ENCODE results near the gene OR6V1.

Gene OR6V1, protein sequence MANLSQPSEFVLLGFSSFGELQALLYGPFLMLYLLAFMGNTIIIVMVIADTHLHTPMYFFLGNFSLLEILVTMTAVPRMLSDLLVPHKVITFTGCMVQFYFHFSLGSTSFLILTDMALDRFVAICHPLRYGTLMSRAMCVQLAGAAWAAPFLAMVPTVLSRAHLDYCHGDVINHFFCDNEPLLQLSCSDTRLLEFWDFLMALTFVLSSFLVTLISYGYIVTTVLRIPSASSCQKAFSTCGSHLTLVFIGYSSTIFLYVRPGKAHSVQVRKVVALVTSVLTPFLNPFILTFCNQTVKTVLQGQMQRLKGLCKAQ

DNA sequence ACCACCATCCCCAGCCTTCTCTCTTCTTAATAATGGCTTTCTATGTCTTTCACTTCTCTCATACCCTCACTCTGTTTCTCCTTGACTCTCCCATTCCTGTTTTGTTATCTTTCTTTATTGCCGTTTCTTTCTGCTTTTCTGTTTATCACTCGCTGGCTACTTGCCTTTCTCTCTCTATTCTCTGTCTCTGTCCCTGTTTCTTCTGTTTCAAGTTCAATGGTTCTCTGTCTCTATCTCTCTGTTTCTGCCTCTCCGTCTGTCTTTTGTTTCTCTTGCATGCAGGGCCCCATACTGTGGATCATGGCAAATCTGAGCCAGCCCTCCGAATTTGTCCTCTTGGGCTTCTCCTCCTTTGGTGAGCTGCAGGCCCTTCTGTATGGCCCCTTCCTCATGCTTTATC, at the start of gene OR6V1:
Gene OR6V1, plus strand, starts transcription at position 301 of the 400 bp plus-strand sequence. Its CDS starts 0 bp downstream, at position 301.
- DNase-seq: no peak

DNA sequence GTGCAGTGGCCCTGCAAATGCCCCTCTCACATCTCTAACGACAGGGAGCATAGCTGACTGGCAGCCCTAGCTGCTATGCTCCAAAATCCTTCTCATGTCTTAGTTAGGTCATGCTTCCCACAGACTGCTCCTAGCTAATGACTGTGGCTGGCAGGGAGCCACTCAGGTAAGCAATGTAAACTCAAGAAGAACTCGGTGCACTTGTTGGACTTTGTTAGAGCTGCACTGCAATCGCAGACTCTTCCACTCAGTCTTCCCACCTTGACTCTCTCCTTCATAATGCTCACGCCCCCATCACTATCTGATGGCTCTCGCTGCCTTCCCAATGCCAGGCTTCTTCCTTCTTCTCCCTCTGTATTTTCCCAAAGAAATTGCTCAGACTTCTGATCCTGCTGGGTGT, 49.2 kb upstream of the OR6V1 start:
- DNase-seq: no peak

DNA sequence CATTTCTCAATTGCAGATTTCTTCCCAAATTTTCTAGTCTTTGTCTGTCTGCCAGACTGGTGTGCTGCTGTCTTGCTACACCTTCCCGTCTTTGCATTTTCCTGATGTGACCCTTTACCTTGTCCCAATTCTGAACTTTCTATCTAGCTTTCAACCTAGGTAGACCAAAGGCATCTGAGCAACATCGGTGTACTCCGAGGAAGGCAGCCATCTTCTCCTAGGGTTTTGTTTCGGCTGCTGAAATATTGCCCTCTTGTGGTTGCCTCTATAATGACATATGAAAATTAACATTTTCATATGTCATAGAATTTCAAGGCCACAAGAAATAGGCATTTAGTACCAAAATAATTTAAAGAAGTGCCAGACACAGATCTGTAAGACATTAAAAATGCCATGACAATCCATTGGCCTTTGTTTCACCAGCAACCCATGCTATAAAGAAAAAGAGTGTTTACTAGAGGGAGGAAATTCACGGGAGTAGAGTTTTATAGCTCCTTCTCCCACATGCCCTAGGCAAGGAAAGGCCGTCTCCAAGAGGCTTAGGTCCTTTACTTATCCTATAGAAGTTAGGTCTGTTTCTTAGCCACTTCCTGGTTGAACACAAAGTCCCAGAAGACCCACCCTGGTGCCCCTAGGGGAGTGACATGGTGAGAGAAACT, 48.6 kb upstream of the OR6V1 start:
- DNase-seq: no peak

DNA sequence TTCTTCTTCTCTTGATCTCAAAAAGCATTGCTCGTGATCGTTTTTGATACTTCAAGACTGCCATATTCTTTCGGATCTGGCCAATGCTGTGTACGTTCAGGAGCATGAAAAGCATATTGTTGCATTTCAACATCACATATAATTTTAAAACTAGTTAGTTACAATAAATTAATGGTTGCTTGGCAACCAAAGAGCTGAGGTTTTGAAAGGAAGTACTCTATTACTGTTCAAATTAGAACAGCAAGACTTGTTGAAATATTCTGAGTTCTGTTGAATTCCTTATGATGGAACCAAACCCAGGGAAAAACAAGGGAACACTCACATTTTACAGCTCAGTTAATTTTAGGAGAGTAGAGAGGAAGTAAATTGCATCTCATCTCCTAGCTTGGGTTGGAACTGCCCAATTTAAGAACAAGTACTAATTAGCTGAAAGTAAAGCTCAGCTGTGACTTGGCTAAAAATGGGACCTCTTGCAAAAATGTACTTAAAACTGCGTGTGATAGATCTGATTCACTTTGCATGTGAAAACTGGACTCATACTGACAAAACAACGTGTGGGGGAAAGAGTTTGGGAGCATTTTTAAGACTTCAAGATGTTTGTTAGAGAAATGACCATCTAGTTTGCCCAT, 46.4 kb upstream of the OR6V1 start:
- DNase-seq: no peak

DNA sequence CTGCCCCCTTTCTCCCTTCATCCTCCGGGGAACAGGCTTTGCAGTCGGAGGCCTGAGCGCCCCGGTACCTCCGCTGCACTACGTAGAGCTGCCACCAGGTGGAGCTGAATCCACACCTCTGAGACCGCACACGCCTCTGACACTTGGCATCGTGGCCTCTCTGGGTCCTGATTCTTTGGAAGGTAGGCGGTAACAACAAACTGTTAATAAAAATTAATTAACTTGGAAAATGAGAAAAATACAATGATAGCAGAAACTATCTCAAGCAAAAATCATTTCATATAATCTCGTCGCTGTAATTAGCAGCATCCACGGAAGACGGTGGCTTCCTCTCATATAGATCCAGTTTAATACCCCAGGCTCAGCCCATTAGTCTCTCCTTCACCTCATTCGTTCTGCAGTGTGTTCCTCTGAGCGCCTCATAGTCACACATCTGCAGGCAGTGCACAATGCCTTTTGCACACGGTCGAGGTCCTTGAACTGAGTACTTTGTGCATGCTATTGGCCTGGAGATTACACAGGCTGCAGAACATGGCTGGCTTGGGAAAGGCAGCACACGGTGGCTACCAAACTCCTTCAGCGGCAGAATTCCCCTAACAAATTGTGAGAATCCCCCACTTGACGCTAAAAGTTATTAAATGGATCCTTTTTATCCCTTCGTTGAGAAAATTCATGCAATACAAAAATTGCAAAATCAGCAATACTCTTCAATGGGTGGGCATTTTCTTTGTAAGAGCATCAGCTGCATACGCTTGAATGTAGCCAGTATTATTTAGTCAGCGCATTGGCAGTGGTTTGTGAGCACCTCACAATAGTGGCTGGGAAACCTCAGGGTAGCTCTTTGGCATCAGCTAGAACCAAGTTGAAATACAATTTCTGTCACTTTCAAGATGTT, 43.9 kb upstream of the OR6V1 start:
- peak; percentile 85 for DNase-seq

DNA sequence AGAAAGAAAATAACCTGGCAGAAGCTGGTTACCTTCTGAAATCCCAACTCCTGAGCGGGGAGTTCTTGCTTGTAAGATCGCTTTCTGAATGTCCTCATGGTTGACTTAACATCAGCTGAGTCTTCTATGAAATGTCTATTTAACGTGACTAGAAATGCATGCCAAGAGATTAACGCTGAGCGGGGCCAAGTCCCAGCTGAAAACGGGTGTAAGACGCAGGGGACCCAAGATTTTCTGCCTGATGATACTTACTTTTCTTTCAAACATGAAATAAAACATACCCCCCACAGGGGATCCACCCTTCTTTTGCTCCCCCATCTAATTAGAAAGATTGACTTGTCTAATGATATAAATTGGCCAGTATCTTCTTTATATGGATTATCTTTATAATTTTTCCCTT, 40.1 kb upstream of the OR6V1 start:
- DNase-seq: no peak

DNA sequence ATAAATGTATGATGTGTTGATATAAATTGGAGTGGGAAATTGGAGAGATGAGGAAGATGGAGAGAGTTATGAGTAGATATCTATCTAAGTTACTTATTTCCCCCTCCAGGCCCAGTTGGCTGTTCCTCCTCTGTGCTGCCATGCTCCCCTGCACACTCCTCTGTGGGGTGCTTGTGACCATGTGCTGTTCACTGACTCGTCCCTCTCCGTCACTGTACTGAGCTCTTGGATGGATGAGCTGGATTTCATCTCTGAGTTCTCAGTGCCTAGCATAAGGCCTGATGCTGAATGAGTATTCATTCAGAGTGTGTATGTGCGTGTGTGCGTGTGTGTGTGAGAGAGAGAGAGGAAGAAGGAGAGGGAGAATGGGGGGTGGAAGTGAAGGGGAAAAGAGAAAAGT, 39.7 kb upstream of the OR6V1 start:
- no peak for DNase-seq

DNA sequence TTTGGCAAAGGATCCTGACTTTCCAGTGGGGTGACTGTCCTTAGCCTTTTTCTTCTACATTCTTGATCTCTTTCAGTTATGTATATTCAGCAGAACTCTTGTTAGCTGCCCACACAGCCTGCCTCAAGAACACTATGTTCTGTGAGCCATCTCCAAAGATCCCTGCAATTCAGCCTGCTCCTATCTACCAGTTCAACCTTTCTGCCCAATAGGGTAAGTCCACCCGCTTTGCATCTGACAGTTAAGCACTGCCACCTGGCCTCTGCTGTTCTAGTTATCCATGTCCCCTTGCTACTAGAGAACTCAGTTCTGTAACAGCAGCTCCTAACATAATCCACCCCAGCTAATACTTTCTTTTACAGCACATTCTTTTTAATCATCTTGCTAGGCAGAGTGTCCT, 38.7 kb upstream of the OR6V1 start:
- no peak for DNase-seq

DNA sequence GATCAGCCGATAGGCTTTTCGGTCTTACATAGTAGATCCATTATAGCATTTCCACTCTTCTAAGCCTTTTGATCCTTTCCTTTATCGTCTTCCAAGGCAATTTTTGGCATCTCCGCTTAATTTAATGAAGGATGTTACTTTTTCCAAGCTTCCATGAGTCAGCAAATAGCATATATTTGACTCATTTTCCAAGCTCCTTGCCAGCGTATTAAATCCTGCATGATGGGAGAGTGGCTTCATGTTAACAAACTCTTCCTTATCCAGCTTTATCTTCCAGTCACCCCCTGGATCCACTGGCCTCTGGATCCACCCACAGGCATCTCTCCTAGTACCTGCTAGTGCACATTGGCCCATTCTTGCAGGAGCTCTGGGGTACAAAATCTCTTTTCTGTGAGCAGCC, 38.2 kb upstream of the OR6V1 start:
- DNase-seq: no peak

DNA sequence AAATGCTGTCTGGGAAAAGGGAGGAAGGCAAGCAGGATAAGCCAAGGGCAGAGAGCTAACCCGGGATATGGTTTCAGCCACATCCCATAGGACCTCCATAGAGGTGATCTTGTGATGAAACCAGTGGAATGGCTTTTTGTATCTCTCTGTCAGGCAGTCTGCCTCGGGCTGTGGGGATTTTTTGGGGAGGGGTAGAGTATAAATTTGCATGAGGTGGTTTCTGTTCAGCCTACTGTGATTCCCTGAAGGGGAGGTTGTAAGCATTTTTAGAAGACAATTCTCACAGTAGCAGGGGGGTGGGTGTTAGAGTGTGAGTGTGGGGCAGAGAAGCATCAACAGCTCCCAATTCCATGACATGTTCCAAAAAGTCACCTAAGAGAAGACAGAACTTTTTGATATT, 37.1 kb upstream of the OR6V1 start:
- DNase-seq: no peak

DNA sequence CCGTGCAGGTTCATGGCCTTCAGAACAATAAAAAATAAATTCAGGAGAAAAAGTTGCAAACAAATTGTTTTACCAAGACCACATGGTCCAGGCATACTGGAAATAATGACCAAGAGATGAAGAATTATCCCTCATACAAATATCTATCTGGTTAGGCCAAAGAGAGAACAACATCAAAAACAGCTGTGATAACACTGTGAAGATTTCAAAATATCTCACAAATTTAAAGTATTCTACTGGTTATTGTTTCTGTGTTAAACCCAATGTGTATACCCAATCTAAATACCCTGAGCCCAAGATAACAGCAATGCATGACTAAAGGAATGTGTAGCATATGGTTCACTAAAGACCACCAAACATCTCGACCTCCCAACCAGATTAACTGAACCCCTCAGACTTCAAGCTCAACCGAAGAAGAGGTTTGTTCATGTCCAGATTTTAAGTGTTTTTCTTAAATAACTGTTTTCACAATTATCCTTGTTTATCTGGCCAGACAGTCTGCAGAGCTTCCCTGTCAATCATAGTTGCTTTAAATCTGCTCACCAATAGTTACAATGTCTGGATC, 36.1 kb upstream of the OR6V1 start:
- no peak for DNase-seq

DNA sequence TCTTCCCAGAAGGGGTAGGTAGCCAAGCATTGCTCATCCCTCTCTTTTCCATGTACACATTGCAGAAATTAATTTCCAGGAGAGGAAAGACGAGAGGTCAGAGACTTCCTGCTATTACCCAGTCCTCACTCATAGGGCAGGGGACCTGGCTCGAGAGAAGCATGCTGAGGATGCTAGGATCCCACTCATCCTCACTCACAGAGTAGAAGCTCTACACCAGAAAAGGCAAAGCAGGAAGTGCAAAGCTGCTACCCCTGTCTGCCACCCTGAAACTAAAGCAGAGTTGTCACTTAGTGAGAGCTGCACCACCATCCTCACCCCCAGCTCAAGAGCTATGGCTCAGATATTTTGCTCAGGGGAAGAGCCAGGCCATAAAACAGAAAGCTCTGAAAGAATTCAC, 35.1 kb upstream of the OR6V1 start:
- no peak for DNase-seq

DNA sequence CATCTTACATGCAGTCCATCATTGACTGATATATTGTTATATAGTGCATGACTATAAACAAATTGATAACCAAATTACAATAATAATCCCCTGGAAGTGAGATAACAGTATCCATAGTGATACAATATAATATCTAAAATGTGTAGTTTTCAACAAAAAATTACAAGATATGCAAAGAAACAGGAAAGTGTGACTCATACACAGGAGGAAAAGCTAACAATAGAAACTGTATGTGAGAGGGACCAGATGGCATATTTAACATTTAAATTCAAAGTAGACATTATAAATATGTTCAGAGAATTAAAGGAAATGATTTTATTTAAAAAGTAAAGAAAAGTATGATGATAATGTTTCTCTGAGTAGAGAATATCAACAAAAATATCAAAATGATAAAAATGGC, 33.2 kb upstream of the OR6V1 start:
- no peak for DNase-seq

DNA sequence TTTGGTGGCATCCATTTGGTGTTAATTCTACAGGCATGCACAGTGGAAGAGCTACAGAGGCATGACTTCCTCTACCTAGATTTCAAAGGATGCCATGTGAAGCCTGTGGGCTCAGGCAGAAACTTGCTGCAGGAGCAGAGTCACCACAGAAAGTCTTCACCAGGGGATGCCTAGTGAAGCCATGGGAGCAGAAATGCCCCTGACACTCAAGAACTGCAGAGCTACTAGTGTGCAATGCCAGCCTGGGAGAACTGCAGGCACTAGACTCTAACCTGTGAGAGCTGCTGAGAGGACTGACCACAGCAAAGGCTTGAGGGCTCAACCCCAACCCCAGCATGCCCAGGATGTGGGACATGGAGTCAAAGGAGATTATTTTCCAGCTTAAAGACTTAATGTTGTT, 29.1 kb upstream of the OR6V1 start:
- DNase-seq: no peak

DNA sequence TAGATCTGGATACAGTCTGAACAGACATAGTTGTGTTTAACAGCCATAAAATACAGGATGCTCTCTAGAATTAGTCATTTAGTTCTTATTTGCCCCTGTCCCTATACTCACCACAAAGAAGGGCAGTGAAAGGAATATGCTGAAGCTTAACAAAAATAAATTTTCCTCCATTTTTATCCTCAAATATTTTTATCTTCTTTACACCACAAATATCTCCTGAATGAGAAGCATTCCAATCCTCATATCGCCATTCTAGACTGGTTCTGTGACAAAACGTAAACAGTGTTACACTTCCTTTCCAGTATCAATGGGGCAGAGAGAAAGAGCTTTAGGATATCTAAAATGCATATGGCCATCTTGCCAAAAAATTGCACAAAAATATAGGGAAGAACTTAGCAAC, 26.8 kb upstream of the OR6V1 start:
- DNase-seq: no peak

DNA sequence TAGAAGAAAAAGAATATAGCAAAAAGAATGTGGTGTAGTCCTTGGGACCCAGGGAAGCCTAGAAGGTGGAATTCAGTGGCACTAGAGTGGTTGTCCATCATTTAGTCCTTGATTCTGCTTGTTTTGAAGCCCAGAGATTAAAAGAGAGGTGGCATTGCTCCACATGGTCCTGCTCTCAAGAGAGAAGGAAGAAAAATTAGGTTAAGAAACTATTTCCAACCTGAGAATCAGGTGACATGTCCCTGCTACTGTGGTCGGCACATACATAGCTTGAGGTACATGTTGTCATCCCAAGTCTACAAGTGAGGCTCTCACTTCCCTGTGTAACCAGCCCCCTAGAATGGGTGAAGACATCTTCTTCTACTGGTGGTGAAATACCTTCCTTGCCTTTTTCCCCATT, 25.1 kb upstream of the OR6V1 start, which contains the start of gene OR9A2:
Gene OR9A2, minus strand, starts transcription at position 101 of the 400 bp plus-strand sequence. Its CDS starts 0 bp downstream, at position 101.
- DNase-seq: no peak

DNA sequence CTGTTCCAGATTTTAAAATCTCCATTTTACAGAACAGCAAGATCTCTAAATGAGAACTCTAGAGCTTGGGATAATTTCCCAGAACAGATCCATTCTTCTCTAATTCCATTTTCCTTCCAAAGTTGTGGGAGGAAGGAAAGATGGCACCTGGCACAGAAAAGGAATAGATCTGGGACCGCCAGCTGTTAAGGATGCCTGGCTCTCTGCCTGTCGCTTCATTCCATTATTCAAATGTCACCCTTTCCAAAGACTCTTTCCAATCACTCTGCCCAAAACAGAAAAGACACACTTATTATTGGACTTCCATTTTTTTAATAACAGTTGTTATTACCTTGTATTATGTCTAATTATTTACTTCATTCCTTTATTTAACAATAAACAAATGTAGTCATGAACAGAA, 24.5 kb upstream of the OR6V1 start:
- DNase-seq: no peak

DNA sequence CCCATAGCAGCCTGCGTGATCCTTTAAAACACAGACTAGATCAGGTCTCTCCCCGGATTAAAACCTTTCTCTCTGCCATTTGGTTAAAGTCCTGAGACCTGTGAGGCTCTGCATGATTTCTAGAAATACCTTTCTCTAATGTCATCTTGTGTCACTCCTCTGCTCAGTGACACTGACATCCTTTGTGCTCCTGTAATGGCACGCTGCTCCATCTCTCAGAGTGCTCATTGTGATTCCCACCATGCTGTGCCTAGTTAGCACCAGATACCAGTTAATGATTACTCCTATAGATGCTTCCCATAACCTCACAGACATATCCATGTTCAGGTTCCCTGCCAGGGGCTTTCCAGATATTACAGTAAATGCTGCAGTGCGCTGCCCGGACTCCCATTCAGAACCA, 13.5 kb upstream of the OR6V1 start:
- DNase-seq: no peak

DNA sequence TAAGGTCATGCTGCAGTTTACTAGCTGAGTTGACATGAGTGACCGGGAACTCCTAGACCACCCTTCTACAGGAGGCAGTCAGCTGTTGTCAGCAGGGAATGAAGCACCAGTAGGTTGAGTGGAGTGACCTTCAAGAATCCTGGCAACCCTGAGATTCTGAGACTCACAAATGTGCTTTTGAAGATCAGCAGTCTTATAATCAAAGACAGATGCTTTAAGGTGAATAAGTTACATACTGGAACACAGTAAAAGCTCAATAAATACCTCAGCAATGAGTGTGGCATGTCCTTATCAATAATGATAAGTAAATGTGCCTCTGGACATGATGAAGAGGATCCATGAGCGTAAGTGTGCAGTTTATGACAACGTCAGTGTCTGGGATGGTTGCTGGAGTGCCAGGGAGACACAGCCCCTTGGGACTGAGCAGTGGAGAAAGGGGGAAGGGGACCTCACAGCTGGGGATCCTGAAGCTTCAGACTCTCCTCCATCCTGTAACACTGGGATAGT, 11.9 kb upstream of the OR6V1 start:
- DNase-seq: no peak

DNA sequence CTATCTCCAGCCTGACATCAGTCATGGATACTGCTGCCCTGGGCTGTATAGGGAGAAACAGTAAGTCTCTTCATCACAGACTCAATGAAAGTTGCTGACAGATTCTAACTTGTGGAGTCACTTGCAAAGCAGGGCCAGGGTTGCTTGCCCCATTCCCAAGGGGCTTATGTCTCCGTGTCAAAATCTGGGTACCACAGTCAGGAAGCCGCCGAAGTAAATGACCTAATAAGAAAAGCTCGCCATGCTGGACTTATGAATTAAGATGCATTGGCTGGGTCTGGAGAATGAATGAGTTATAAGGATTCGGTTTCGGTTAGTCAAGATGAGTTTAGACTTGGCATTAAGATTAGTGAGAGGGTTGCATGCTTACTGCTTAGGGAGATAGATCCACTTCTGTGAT, 10.8 kb upstream of the OR6V1 start:
- DNase-seq: no peak

DNA sequence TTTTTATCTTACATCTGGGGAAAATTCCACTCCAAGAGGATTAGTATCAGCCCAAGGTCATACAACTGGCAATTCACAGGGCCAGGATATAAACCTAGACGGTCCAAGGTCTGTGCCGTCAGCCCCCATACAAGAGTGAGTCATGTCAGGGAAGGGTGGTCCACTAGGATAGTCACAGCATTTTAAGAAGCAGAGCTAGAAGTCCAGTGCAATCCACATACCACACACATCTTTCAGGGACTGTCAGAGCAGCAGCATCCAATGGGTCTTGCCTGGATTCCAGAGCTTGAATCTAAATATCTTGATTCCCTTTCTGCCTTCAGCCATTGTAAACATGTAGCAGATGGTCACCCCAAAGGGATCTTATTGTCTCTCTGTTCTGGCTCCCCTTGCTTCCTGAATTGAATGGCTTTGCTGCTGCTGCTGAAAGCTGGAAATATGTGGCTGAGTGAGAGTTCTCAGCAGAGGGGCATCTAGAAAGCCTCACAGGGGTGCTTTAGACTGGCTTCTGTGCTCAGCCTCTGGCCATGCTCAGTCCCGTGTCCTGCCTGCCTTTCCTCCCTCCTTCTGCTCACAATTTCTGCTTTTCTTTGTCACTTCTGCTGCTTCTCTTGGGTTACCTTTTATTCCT, 9.9 kb upstream of the OR6V1 start:
- DNase-seq: no peak

DNA sequence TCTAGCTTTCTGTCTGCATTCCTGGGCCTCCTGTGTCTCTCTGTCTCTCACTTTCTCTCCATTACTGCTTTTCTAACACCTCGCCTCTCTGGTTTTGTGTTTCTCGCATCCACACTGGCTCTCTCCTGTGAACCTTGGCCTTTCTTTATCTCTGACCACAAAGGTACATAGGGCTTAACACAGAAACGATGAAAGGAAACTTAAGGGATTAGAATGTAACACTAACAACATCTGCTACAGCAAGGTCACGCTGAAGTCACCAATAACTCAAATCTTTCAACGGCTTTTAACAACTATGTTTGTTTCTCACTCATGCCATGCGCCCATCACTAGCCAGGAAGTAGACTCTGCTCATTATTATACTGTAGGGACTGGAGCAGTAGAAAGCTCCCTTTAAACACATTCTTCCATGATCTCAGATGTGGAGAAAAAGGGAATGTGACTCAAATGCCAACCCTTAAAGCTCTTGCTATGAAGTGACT, 9.3 kb upstream of the OR6V1 start:
- DNase-seq: no peak

All from activated CD8-positive, alpha-beta memory T cell treated with anti-CD3 and anti-CD28 coated beads, Interleukin-2, amount 50 U/mL, for 4 hours (primary cell).